ENCODE data around the gene ZNF264. TPM values are rescaled to one million over a fixed set of nuclear protein-coding genes. Genes with fewer than 3 reads are reported as not detected.

The ZNF264 gene
- total RNA-seq, 2 experiments from 2014 or later: 10.0 to 12.6 TPM

DNA sequence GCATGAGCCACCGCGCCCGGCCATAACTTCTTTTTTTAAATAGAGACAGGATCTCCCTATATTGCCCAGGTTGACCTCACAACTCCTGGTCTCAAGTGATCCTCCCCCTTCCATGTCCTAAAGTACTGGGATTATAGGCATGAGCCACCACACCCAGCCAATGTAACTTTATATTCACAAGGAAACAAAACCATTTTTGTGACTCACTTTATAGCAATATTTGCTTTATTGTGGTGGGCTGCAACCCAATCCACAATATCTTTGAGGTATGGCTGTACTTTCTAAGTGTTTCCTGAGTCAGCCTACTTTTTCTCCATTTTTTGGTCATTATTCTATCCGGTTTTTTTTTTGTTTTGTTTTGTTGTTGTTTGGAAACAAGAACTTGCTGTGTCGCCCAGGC, 38.4 kb upstream of the ZNF264 start:
- no peak overlapping the region for H3K27ac ChIP-seq (ENCODE audit: low read depth, low read length, poor library complexity, severe bottlenecking)
- H3K4me3 ChIP-seq (ENCODE audit: low read depth, low read length, poor library complexity, severe bottlenecking): no peak overlapping the region
- POLR2A ChIA-PET: no interaction called here
- TF ChIP-seq EZH2phosphoT487 (IDR thresholded peaks at IDR 0.05; ENCODE audit: borderline replicate concordance, low read depth, low read length): no peak
- TF ChIP-seq, protein P1, sequence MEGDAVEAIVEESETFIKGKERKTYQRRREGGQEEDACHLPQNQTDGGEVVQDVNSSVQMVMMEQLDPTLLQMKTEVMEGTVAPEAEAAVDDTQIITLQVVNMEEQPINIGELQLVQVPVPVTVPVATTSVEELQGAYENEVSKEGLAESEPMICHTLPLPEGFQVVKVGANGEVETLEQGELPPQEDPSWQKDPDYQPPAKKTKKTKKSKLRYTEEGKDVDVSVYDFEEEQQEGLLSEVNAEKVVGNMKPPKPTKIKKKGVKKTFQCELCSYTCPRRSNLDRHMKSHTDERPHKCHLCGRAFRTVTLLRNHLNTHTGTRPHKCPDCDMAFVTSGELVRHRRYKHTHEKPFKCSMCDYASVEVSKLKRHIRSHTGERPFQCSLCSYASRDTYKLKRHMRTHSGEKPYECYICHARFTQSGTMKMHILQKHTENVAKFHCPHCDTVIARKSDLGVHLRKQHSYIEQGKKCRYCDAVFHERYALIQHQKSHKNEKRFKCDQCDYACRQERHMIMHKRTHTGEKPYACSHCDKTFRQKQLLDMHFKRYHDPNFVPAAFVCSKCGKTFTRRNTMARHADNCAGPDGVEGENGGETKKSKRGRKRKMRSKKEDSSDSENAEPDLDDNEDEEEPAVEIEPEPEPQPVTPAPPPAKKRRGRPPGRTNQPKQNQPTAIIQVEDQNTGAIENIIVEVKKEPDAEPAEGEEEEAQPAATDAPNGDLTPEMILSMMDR (conservative IDR thresholded peaks at IDR 0.05; ENCODE audit: low read length): no peak
- DNase-seq (ENCODE audit: low spot score): no peak
- H3K36me3 ChIP-seq (ENCODE audit: insufficient read depth, low read length): no peaks in the 10 kb centered on the region
- no TSS peak for BruUV-seq (replicated peaks)
- H2AFZ ChIP-seq (ENCODE audit: low read length): no peak overlapping the region
- no peaks in the 10 kb centered on the region for H3K4me1 ChIP-seq (ENCODE audit: insufficient read depth, low read length, poor library complexity, severe bottlenecking)
- H4K20me1 ChIP-seq (ENCODE audit: insufficient read depth, low read length): no peaks in the 10 kb centered on the region
- CTCF ChIA-PET (ENCODE audit: unreplicated experiment): no interaction called here
- no peaks in the 10 kb centered on the region for H3K9me3 ChIP-seq (ENCODE audit: low read length)
- H3K4me2 ChIP-seq (ENCODE audit: low read length): no peak overlapping the region
- intact Hi-C loops (cut with micrococcal nuclease; ENCODE audit: unreplicated experiment): no loop called here
- no peaks in the 10 kb centered on the region for H3K9me2 ChIP-seq (ENCODE audit: insufficient read depth, low read length)
- no peaks in the 10 kb centered on the region for H3K79me2 ChIP-seq (ENCODE audit: insufficient read depth, low read depth, low read length)

DNA sequence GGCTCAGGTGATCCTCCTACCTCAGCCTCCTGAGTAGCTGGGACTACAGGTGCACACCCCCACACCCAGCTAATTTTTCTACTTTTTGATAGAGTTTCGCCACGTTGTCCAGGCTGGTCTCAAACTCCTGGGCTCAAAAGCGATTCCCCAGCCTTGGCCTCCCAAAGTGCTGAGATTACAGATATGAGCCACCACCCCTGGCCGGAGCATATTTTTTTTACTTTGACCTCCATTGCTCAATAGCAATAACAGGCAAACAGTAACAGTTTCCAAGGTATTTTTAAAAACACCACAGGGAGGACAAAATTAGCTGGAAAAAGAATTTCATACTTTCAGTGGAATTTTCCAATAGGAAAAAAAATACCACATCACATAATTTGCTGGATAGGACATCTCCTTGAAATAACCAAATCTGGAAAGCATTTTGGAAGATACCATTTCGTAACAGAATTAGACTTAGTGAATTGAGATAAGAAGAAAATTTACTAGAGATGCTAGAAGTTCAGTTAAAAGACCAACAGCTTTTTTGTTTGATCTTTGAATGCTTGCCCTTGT, 29.2 kb upstream of the ZNF264 start:
- CTCF ChIA-PET (ENCODE audit: unreplicated experiment): no interaction called here
- no peak for DNase-seq (ENCODE audit: low spot score)
- Histone ChIP-seq H3K9me3 (ENCODE audit: low read length) (no peaks in the 10 kb centered on the region), H2AFZ (ENCODE audit: low read length) (no peak overlapping the region), H3K36me3 (ENCODE audit: insufficient read depth, low read length) (no peaks in the 10 kb centered on the region), H3K27ac (ENCODE audit: low read depth, low read length, poor library complexity, severe bottlenecking) (no peak overlapping the region), H3K4me1 (ENCODE audit: insufficient read depth, low read length, poor library complexity, severe bottlenecking) (no peaks in the 10 kb centered on the region), H3K9me2 (ENCODE audit: insufficient read depth, low read length) (no peaks in the 10 kb centered on the region), H4K20me1 (ENCODE audit: insufficient read depth, low read length) (no peaks in the 10 kb centered on the region), H3K4me3 (ENCODE audit: low read depth, low read length, poor library complexity, severe bottlenecking) (no peak overlapping the region), H3K79me2 (ENCODE audit: insufficient read depth, low read depth, low read length) (no peaks in the 10 kb centered on the region), H3K4me2 (ENCODE audit: low read length) (no peak overlapping the region)
- no TSS peak for BruUV-seq (replicated peaks)
- POLR2A ChIA-PET: no interaction called here
- TF ChIP-seq, protein P1 (conservative IDR thresholded peaks at IDR 0.05; ENCODE audit: low read length): no peak
- intact Hi-C loops (cut with micrococcal nuclease; ENCODE audit: unreplicated experiment): no loop called here

DNA sequence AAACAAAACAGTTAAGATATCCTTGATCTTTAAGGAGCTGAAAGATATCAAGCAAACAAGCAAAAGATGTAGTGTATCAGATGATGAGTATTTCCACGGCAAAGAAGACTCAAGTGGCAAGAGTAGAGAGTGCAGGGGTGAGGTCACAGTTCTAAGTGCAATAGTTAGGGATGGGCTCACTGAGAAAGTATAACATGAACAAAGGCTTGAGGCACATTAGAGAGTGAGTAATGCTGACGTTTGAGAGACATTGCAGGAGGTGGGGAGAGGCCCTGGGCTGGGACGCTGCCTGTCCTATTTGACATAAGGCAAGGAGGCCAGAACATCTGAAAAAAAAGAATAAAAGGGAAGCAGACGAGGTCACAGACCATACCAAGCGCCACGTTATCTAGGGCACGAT, 25.5 kb upstream of the ZNF264 start:
- no TSS peak for BruUV-seq (replicated peaks)
- POLR2A ChIA-PET: interaction anchor here (0.6 kb wide), 1 partner anchor 10 kb away, joined by 4 read pairs; no protein-coding TSS in a partner anchor
- intact Hi-C loops (cut with micrococcal nuclease; ENCODE audit: unreplicated experiment): no loop called here

More for the DNA sequence above, 25.5 kb upstream of the ZNF264 start:
- no peak overlapping the region for H3K4me3 ChIP-seq (ENCODE audit: low read depth, low read length, poor library complexity, severe bottlenecking)
- no peaks in the 10 kb centered on the region for H4K20me1 ChIP-seq (ENCODE audit: insufficient read depth, low read length)
- H3K4me1 ChIP-seq (ENCODE audit: insufficient read depth, low read length, poor library complexity, severe bottlenecking): no peaks in the 10 kb centered on the region
- H3K27ac ChIP-seq (ENCODE audit: low read depth, low read length, poor library complexity, severe bottlenecking): no peak overlapping the region
- CTCF ChIA-PET (ENCODE audit: unreplicated experiment): no interaction called here
- no peaks in the 10 kb centered on the region for H3K79me2 ChIP-seq (ENCODE audit: insufficient read depth, low read depth, low read length)
- DNase-seq (ENCODE audit: low spot score): no peak
- H3K4me2 ChIP-seq (ENCODE audit: low read length): no peak overlapping the region
- TF ChIP-seq EZH2phosphoT487 (IDR thresholded peaks at IDR 0.05; ENCODE audit: borderline replicate concordance, low read depth, low read length): no peak
- TF ChIP-seq, protein P1 (conservative IDR thresholded peaks at IDR 0.05; ENCODE audit: low read length): no peak
- no peaks in the 10 kb centered on the region for H3K9me3 ChIP-seq (ENCODE audit: low read length)
- H2AFZ ChIP-seq (ENCODE audit: low read length): no peak overlapping the region
- H3K9me2 ChIP-seq (ENCODE audit: insufficient read depth, low read length): no peaks in the 10 kb centered on the region
- no peaks in the 10 kb centered on the region for H3K36me3 ChIP-seq (ENCODE audit: insufficient read depth, low read length)
